ENCODE measurements around the gene BRD3OS. TPM values are rescaled to one million over a fixed set of nuclear protein-coding genes. Genes with fewer than 3 reads are reported as not detected.

The BRD3OS gene
- total RNA-seq, 1 donor from 2014 or later = 14.3 TPM

- peaks cover 8% of the 10 kb centered on the region for H3K9me3 Mint-ChIP-seq
- peaks cover 6% of the 10 kb centered on the region for H3K4me1 Mint-ChIP-seq
- no peaks in the 10 kb centered on the region for H3K27me3 Mint-ChIP-seq (ENCODE audit: low read depth)
- DNase-seq (ENCODE audit: low spot score in 2 of 2, unreplicated experiment in 2 of 2) = no peak
- H3K27ac Mint-ChIP-seq = peak overlapping the region; percentile 21
- peaks cover 6% of the 10 kb centered on the region for H3K36me3 Mint-ChIP-seq
- no peak overlapping the region for H3K4me3 Mint-ChIP-seq
- TF ChIP-seq, protein P1, sequence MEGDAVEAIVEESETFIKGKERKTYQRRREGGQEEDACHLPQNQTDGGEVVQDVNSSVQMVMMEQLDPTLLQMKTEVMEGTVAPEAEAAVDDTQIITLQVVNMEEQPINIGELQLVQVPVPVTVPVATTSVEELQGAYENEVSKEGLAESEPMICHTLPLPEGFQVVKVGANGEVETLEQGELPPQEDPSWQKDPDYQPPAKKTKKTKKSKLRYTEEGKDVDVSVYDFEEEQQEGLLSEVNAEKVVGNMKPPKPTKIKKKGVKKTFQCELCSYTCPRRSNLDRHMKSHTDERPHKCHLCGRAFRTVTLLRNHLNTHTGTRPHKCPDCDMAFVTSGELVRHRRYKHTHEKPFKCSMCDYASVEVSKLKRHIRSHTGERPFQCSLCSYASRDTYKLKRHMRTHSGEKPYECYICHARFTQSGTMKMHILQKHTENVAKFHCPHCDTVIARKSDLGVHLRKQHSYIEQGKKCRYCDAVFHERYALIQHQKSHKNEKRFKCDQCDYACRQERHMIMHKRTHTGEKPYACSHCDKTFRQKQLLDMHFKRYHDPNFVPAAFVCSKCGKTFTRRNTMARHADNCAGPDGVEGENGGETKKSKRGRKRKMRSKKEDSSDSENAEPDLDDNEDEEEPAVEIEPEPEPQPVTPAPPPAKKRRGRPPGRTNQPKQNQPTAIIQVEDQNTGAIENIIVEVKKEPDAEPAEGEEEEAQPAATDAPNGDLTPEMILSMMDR (IDR thresholded peaks at IDR 0.05; ENCODE audit: unreplicated experiment) = no peak
Measured at GRCh38 chr9:134011401-134011800, 13.9 kb upstream of the BRD3OS start.

- H3K36me3 Mint-ChIP-seq = peaks cover 11% of the 10 kb centered on the region
- H3K27ac Mint-ChIP-seq = no peak overlapping the region
- no peaks in the 10 kb centered on the region for H3K4me1 Mint-ChIP-seq
- TF ChIP-seq, protein P1 (IDR thresholded peaks at IDR 0.05; ENCODE audit: unreplicated experiment) = no peak
- no peaks in the 10 kb centered on the region for H3K27me3 Mint-ChIP-seq (ENCODE audit: low read depth)
- DNase-seq (ENCODE audit: low spot score in 2 of 2, unreplicated experiment in 2 of 2) = no peak
- H3K4me3 Mint-ChIP-seq = no peak overlapping the region
- peaks cover 11% of the 10 kb centered on the region for H3K9me3 Mint-ChIP-seq
Measured at GRCh38 chr9:134014946-134015345, 10.3 kb upstream of the BRD3OS start.

DNA sequence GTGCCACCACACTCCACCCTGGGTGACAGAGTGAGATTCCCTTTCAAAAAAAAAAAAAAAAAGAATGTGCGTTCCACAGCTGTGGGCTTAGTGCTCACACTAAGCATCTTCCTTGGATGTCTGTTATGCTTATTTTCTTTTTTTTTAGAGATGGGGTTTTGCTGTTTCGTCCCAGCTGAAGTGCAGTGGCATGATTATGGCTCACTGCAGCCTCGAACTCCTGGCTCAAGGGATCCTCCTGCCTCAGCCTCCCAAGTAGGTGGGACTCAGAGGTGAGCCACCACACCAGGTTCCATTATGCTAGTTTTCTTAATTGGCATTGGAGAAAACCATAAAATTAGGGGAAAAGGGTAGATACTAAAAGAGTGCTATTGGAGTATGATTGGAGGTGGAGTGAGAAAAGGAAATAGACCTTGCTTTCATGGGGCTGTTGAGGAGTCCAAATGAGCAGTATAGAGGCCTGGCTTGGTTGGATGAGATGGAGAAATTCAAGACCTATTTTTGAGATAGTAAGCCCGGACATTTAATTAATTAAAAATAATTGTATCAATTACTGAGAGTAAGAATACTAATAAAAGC, 978 bp upstream of the BRD3OS start:
- Mint-ChIP-seq H3K4me3 (peak overlapping the region; percentile 60), H3K27ac (peak overlapping the region; percentile 49), H3K4me1 (no peaks in the 10 kb centered on the region), H3K27me3 (ENCODE audit: low read depth) (no peaks in the 10 kb centered on the region), H3K9me3 (no peaks in the 10 kb centered on the region), H3K36me3 (peaks cover 2% of the 10 kb centered on the region)
- DNase-seq (ENCODE audit: low spot score in 2 of 2, unreplicated experiment in 2 of 2) = no peak
- TF ChIP-seq, protein P1 (IDR thresholded peaks at IDR 0.05; ENCODE audit: unreplicated experiment) = no peak

DNA sequence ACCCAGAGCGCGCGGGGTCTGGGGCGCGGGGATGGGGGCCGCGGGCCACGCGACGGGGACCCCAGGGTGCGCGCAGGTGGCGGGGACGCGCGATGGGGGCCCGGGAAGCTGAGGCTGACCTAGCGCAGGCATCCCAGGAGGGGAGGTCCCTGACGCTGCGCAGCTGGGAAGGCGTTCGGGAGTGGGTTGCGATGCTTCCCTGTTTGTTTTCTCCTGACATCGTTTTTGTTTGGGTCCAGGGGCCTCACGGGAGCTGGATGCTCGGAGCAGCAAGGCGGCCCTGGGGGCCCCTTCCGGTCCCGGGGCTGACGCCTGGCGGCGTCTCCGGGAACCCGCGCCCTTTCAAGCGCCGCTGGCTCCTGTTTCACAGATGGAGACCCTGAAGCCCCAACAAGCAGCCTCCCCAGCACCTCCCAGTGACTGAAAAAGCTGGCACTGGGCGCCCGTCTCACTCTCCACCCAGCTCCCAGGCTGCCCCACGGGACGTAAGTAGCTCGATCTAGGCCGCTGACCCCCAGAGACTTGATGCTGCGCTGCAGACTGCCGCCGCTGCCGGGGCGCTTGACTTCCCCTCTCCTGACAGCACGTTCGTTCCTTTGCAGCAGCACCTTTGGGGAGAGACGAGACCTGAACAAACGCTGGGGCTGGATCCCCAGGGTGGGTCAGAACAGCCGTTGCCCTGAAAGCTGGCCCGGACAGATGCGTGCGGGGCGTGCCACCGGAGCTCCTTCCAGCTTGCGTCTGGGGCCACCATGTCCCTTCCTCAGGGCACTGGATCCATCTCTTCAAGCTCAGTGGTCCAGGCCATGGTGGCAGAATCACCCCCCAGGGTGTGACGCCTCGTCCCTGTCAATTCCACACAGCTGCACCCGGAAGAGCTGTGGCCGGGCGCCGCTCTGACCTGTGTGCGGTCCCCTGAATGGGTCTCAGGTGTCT, 593 bp downstream of the BRD3OS start:
- peak in 1 of 2 experiments; percentile 67 for DNase-seq (ENCODE audit: low spot score in 2 of 2, unreplicated experiment in 2 of 2)
- H3K4me1 Mint-ChIP-seq = no peaks in the 10 kb centered on the region
- H3K27ac Mint-ChIP-seq = peak overlapping the region; percentile 64
- TF ChIP-seq, protein P1 (IDR thresholded peaks at IDR 0.05; ENCODE audit: unreplicated experiment) = no peak
- H3K9me3 Mint-ChIP-seq = no peaks in the 10 kb centered on the region
- H3K36me3 Mint-ChIP-seq = peaks cover 4% of the 10 kb centered on the region
- no peaks in the 10 kb centered on the region for H3K27me3 Mint-ChIP-seq (ENCODE audit: low read depth)
- peak overlapping the region; percentile 73 for H3K4me3 Mint-ChIP-seq

DNA sequence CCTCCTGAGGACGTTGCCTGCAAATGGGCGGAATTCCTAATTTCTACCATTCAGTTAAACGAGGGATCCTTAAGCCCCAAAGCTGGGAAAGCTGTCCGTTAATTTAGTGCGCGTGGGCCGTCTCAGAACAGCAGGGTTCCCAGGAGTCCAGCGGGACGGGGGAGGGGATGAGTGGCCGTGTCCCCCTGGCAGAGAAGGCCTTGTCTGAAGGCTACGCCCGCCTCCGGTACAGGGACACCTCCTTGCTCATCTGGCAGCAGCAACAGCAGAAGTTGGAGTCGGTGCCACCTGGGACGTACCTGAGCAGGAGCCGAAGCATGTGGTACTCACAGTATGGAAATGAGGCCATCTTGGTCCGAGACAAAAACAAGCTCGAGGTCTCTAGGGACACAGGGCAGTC, 1.3 kb downstream of the BRD3OS start:
- no peaks in the 10 kb centered on the region for H3K9me3 Mint-ChIP-seq
- H3K27me3 Mint-ChIP-seq (ENCODE audit: low read depth) = no peaks in the 10 kb centered on the region
- H3K4me1 Mint-ChIP-seq = no peaks in the 10 kb centered on the region
- no peak for DNase-seq (ENCODE audit: low spot score in 2 of 2, unreplicated experiment in 2 of 2)
- TF ChIP-seq, protein P1 (IDR thresholded peaks at IDR 0.05; ENCODE audit: unreplicated experiment) = no peak
- H3K36me3 Mint-ChIP-seq = peaks cover 6% of the 10 kb centered on the region
- peak overlapping the region; percentile 73 for H3K4me3 Mint-ChIP-seq
- no peak overlapping the region for H3K27ac Mint-ChIP-seq
